Esophagus (tissue), 2 donors: ENCODE measurements around the gene TCF23. TPM values are rescaled to one million over a fixed set of nuclear protein-coding genes. Genes with fewer than 3 reads are reported as not detected.

Source experiments
- H3K27ac ChIP-seq, 2 donors: one replicate each; pipeline ENCODE4 v1.5.1; 2013; ENCODE audit warnings: low read depth in 2 of 2, mild to moderate bottlenecking in 2 of 2, inconsistent platforms in 1 of 2, low read length in 1 of 2, moderate library complexity in 1 of 2
- H3K27me3 ChIP-seq, 2 donors: one replicate each; pipeline ENCODE4 v1.6.1; 2013; ENCODE audit warnings: low read length in 2 of 2, control low read depth in 1 of 2, mild to moderate bottlenecking in 1 of 2; ENCODE audit not compliant: insufficient read depth in 2 of 2, control insufficient read depth in 1 of 2
- H3K36me3 ChIP-seq, 2 donors: one replicate each; pipeline ENCODE4 v1.6.1; 2013; ENCODE audit warnings: low read length in 1 of 2; ENCODE audit not compliant: control insufficient read depth in 2 of 2, insufficient read depth in 2 of 2
- H3K4me1 ChIP-seq, 2 donors: one replicate each; pipeline ENCODE4 v1.6.1; 2013; ENCODE audit warnings: low read length in 1 of 2; ENCODE audit not compliant: control insufficient read depth in 2 of 2, insufficient read depth in 2 of 2
- H3K4me3 ChIP-seq, 2 donors: one replicate each; pipeline ENCODE4 v1.5.1; 2013; ENCODE audit warnings: low read length in 2 of 2, mild to moderate bottlenecking in 2 of 2, low read depth in 1 of 2, moderate library complexity in 1 of 2
- H3K9me3 ChIP-seq, 2 donors: one replicate each; pipeline ENCODE4 v1.6.1; 2013; ENCODE audit warnings: mild to moderate bottlenecking in 2 of 2, low read depth in 1 of 2, low read length in 1 of 2, moderate library complexity in 1 of 2; ENCODE audit not compliant: control insufficient read depth in 2 of 2, insufficient read depth in 1 of 2
- whole genome bisulfite sequencing, 2 donors: extraction: QIAGEN DNeasy Blood & Tissue Kit; methylation state at CpG; one replicate each; pipeline ENCODE4 v1.1.7; 2013; 5-methylcytosine and 5-hydroxymethylcytosine counted together
- polyA plus RNA-seq, 2 donors: library from polyadenylated mRNA; stranded (reverse); fragments of 200-250 nt; gene quantifications; one replicate each; pipeline ENCODE4 v1.2.3, GENCODE V29; 2013
- donor health status: healthy with polysubstance abuse.
- donor health status: Bipolar disorder and iron deficiency.

TCF23 gene
- polyA plus RNA-seq, 2 donors = 0.02 TPM; not detected in 1

DNA sequence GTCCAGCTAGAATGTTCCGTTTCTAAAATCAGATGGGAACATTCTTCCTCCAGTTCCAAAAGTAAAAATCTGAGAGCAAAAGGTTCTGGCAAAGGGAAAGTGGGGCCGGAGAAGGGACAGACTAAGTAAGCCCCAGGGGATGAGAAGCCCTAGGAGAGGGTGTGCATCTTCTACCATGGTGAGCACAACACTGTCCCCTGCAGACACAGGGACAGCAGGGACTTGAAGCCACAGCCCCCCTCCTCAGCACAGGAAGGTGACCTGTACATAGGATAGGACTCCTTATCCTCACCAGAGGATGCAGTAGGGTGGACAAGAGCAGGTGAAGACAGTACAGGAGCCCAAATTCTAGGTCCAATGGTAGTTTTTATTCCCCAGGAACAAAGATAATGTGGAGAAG, 50.4 kb downstream of the TCF23 start:
- Histone ChIP-seq H3K4me1 (no peaks in the 10 kb centered on the region), H3K27me3 (no peaks in the 10 kb centered on the region), H3K36me3 (peaks cover 9 to 27% of the 10 kb centered on the region in 2 donors), H3K4me3 (no peak overlapping the region), H3K9me3 (no peaks in the 10 kb centered on the region), H3K27ac (no peak overlapping the region)
- 82 to 88% methylated on average over 2 of the region's 2 CpGs for WGBS, 2 donors

DNA sequence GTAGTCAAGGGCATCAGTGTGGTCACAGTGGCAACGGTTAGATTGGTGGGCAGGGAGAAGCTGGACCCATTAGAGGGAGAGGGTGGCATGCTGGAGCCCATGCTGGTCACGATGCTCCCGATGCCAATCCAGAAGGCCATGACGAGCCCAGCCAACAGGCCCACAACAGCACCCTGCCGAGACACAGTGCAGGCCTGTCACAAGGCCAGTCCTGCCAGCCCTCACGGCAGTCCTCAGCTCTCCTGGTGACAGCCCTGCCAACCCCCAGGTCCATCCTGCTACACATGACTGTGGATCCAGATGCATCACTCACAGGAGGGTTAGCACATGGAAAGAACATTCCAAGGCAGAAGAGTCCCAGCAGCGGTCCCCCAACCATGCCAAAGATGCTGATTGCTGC, 52.9 kb downstream of the TCF23 start:
- WGBS, 2 donors = 87 to 88% methylated on average over 7 of the region's 7 CpGs
- no peaks in the 10 kb centered on the region for H3K27me3 ChIP-seq
- H3K4me1 ChIP-seq = no peaks in the 10 kb centered on the region
- H3K4me3 ChIP-seq = no peak overlapping the region
- peaks cover 21 to 38% of the 10 kb centered on the region in 2 donors for H3K36me3 ChIP-seq
- no peaks in the 10 kb centered on the region for H3K9me3 ChIP-seq
- H3K27ac ChIP-seq = no peak overlapping the region

DNA sequence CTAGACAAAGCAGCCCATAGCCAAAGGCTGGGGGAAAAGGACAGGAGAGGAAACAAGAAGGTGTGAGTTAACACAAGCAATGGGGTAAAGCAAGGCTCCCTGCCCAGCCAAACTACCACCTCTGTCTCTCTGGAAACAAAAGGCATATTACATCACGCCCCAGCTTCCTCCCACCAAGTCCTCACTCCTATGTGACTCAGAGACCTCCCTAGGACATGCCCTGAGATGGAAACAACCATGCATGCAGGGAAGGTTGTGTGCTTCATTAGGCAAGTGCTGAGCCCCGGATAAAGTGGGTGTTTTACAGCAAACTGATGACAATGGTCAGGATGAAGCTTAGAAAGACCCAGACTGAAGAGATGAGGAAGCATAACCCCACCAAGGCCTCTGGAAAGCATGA, 54.0 kb downstream of the TCF23 start:
- no peak overlapping the region for H3K27ac ChIP-seq
- H3K4me1 ChIP-seq = no peaks in the 10 kb centered on the region
- H3K4me3 ChIP-seq = no peak overlapping the region
- H3K9me3 ChIP-seq = no peaks in the 10 kb centered on the region
- H3K27me3 ChIP-seq = no peaks in the 10 kb centered on the region
- 85 to 86% methylated on average over 2 of the region's 2 CpGs for WGBS, 2 donors
- peaks cover 30 to 46% of the 10 kb centered on the region in 2 donors for H3K36me3 ChIP-seq

DNA sequence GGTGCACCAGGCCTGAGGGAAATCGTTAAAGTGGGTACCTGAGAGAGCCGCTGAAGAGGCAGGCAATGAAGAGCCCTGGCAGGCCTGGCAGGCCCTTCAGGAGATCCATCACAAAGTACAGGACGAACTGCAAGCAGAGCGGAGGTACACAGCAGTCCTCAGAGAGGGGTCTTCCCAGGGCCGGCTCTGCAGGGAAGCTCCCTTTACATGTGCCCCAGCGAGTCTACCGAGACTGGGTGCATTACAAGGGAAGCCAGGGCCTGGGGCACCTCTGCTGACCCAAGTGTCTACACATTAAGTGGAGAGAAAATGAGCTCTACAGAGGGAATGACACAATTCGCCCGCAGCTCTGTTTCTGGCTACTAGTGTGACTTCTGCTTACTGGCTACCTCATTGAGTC, 54.9 kb downstream of the TCF23 start:
- H3K36me3 ChIP-seq = peaks cover 30 to 51% of the 10 kb centered on the region in 2 donors
- H3K9me3 ChIP-seq = no peaks in the 10 kb centered on the region
- no peaks in the 10 kb centered on the region for H3K4me1 ChIP-seq
- no peak overlapping the region for H3K27ac ChIP-seq
- H3K27me3 ChIP-seq = no peaks in the 10 kb centered on the region
- 93 to 94% methylated on average over 9 of the region's 9 CpGs for WGBS, 2 donors
- H3K4me3 ChIP-seq = no peak overlapping the region

DNA sequence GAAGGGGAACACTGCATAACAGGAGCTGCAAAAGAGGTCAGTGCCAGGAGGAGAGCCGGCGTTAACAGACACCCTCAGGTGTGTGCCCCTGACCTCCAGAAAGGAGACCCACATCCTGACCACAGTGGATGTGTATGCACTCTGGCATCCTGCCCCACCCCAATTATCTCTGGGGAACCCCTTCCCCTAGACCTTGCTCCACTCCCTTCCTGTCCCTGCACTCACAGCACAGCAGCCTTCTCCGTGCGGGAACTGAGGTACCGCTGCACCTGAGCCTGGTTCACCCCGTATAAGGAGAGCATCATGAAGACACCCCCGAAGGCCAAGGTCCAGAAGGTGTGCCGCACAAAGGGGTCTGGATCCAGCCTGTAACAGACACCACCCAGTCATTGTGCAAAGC, 55.8 kb downstream of the TCF23 start:
- Histone ChIP-seq H3K27ac (no peak overlapping the region), H3K9me3 (no peaks in the 10 kb centered on the region), H3K4me3 (no peak overlapping the region), H3K27me3 (no peaks in the 10 kb centered on the region), H3K4me1 (no peaks in the 10 kb centered on the region), H3K36me3 (peaks cover 26 to 51% of the 10 kb centered on the region in 2 donors)
- WGBS, 2 donors = 91 to 94% methylated on average over 8 of the region's 8 CpGs

DNA sequence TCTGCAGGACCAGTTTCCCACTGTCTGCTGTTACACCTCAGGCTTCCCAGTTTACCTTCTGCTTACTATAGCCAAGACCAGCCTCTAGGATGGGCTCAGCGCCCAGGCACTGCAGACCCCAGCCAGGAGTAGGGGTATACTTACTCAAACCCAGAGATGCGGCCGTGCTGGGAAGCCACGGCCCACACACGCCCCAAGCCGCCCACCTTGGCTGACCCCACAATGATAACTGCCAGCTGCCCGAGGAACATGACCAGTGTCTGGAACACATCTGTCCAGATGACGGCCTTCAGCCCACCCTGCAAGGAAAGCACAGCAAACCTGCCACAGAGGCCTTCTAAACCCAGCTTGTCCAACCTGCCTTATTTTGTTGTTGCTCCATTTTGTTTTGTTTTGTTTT, 56.4 kb downstream of the TCF23 start:
- Histone ChIP-seq H3K27ac (no peak overlapping the region), H3K4me1 (no peaks in the 10 kb centered on the region), H3K27me3 (no peaks in the 10 kb centered on the region), H3K9me3 (no peaks in the 10 kb centered on the region), H3K36me3 (peaks cover 24 to 50% of the 10 kb centered on the region in 2 donors), H3K4me3 (no peak overlapping the region)
- WGBS, 2 donors = 78 to 80% methylated on average over 8 of the region's 8 CpGs

DNA sequence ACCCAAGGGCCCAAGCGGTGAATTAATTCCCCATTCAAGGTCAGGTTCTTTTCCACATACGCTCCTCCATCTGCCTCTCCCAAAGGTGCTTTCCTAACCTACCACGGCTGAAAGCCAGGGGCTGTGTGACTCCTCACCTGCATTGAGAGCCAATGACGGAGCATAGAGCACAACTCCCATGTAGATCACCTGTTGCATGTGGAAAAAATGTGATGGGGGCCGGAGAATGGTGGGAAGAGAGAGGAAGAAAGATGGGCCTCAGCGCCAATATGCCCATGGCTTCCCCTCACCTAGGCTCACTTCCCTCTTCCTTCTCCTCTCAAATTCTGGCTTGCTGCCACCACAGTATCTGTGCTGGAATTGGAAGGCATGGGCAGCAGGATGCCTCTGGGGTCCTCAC, 57.5 kb downstream of the TCF23 start:
- Histone ChIP-seq H3K4me3 (no peak overlapping the region), H3K4me1 (no peaks in the 10 kb centered on the region), H3K27me3 (no peaks in the 10 kb centered on the region), H3K36me3 (peaks cover 24 to 44% of the 10 kb centered on the region in 2 donors), H3K27ac (no peak overlapping the region), H3K9me3 (no peaks in the 10 kb centered on the region)
- 93 to 96% methylated on average over 6 of the region's 6 CpGs for WGBS, 2 donors

Other genes starting within 250 kb of the TCF23 start
- 10 to 100 TPM in 1 of 2 donors, 1 to 10 TPM in 1; 7.4 to 13.4 TPM for gene MAPRE3, start 178.4 kb upstream of the TCF23 start, polyA plus RNA-seq
- gene TMEM214, start 116.0 kb upstream of the TCF23 start, polyA plus RNA-seq = 10 to 100 TPM; 29.0 to 35.2 TPM
- 10 to 100 TPM in 1 of 2 donors, 1 to 10 TPM in 1; 7.6 to 10.6 TPM for gene AGBL5, start 97.3 kb upstream of the TCF23 start, polyA plus RNA-seq
- 100 to 1,000 TPM; 203 to 358 TPM for gene OST4, start 77.3 kb upstream of the TCF23 start, polyA plus RNA-seq
- gene EMILIN1, start 70.4 kb upstream of the TCF23 start, polyA plus RNA-seq = 10 to 100 TPM; 10.7 to 12.1 TPM
- gene KHK, start 62.2 kb upstream of the TCF23 start, polyA plus RNA-seq = 1 to 10 TPM; 2.2 to 3.3 TPM
- gene CGREF1, start 29.9 kb upstream of the TCF23 start, polyA plus RNA-seq = 1 to 10 TPM; 2.4 to 3.4 TPM
- gene ABHD1, start 25.2 kb upstream of the TCF23 start, polyA plus RNA-seq = under 1 TPM; 0.08 to 0.31 TPM
- 10 to 100 TPM; 24.1 to 29.7 TPM for gene PREB, start 14.4 kb upstream of the TCF23 start, polyA plus RNA-seq
- gene PRR30, start 9.6 kb upstream of the TCF23 start, polyA plus RNA-seq = not detected
- 10 to 100 TPM; 66.2 to 92.7 TPM for gene ATRAID, start 63.0 kb downstream of the TCF23 start, polyA plus RNA-seq
- gene SLC5A6, start 63.3 kb downstream of the TCF23 start, polyA plus RNA-seq = 10 to 100 TPM; 11.4 to 13.5 TPM
- 10 to 100 TPM; 16.8 to 18.3 TPM for gene CAD, start 68.4 kb downstream of the TCF23 start, polyA plus RNA-seq
- under 1 TPM; 0.08 to 0.09 TPM for gene SLC30A3, start 114.0 kb downstream of the TCF23 start, polyA plus RNA-seq
- under 1 TPM; 0.05 to 0.14 TPM for gene DNAJC5G, start 126.4 kb downstream of the TCF23 start, polyA plus RNA-seq
- gene TRIM54, start 133.4 kb downstream of the TCF23 start, polyA plus RNA-seq = under 1 TPM; 0.05 to 0.18 TPM
- 1 to 10 TPM in 1 of 2 donors, under 1 TPM in 1; 0.41 to 1.1 TPM for gene UCN, start 159.4 kb downstream of the TCF23 start, polyA plus RNA-seq
- 10 to 100 TPM; 44.9 to 71.2 TPM for gene MPV17, start 174.1 kb downstream of the TCF23 start, polyA plus RNA-seq
- 10 to 100 TPM; 41.5 to 43.8 TPM for gene GTF3C2, start 207.8 kb downstream of the TCF23 start, polyA plus RNA-seq
- gene EIF2B4, start 221.3 kb downstream of the TCF23 start, polyA plus RNA-seq = 10 to 100 TPM; 44.1 to 55.5 TPM
- gene SNX17, start 221.6 kb downstream of the TCF23 start, polyA plus RNA-seq = 10 to 100 TPM; 36.9 to 61.7 TPM
- gene ZNF513, start 231.7 kb downstream of the TCF23 start, polyA plus RNA-seq = 10 to 100 TPM; 20.0 to 34.5 TPM